ENCODE data around the gene NONO. TPM values are rescaled to one million over a fixed set of nuclear protein-coding genes. Genes with fewer than 3 reads are reported as not detected.

The NONO gene
- 100 to 1,000 TPM; 438 to 466 TPM for total RNA-seq

- ATAC-seq (ENCODE audit: low read depth): peak; percentile 85
- POLR2A ChIA-PET: interaction anchor here (0.6 to 2.4 kb wide), 20 partner anchors 9 to 338 kb away, joined by 3 to 43 read pairs (median 5); partner anchors contain the start of genes CXCR3, IL2RG, OGT and SNX12
- no peaks in the 10 kb centered on the region for H3K27me3 Mint-ChIP-seq
- peak; percentile 75 for DNase-seq
- peak within 1 kb of the TSS; percentile 99 for H3K27ac Mint-ChIP-seq
- H3K9me3 Mint-ChIP-seq: no peaks in the 10 kb centered on the region
- peaks cover 18% of the 10 kb centered on the region for H3K4me1 Mint-ChIP-seq
- peak within 1 kb of the TSS; percentile 93 for H3K4me3 Mint-ChIP-seq
- peaks cover 8% of the 10 kb centered on the region for H3K36me3 Mint-ChIP-seq
These were observed at the start of gene NONO for GRCh38 chrX:71283403-71284143. Gene NONO (plus strand): TSS chrX:71283635. CDS start chrX:71290638, 7,003 bp downstream.

- no peak for DNase-seq
- Mint-ChIP-seq H3K27me3 (peaks cover 2% of the 10 kb centered on the region), H3K9me3 (no peaks in the 10 kb centered on the region), H3K4me3 (no peak overlapping the region), H3K4me1 (peaks cover 2% of the 10 kb centered on the region), H3K27ac (no peak overlapping the region), H3K36me3 (peaks cover 9% of the 10 kb centered on the region)
- ATAC-seq (ENCODE audit: low read depth): no peak
- POLR2A ChIA-PET: no interaction called here
These were observed 48.0 kb upstream of the NONO start for GRCh38 chrX:71235482-71235881.

GRCh38 chrX:71236836-71237235, 46.6 kb upstream of the NONO start:
- POLR2A ChIA-PET: no interaction called here
- ATAC-seq (ENCODE audit: low read depth): no peak
- peaks cover 13% of the 10 kb centered on the region for H3K36me3 Mint-ChIP-seq
- H3K9me3 Mint-ChIP-seq: no peaks in the 10 kb centered on the region
- H3K4me3 Mint-ChIP-seq: no peak overlapping the region
- no peak overlapping the region for H3K27ac Mint-ChIP-seq
- DNase-seq: no peak
- H3K27me3 Mint-ChIP-seq: no peaks in the 10 kb centered on the region
- H3K4me1 Mint-ChIP-seq: peaks cover 2% of the 10 kb centered on the region

- no peaks in the 10 kb centered on the region for H3K27me3 Mint-ChIP-seq
- DNase-seq: no peak
- H3K4me1 Mint-ChIP-seq: peaks cover 2% of the 10 kb centered on the region
- no peak overlapping the region for H3K4me3 Mint-ChIP-seq
- no peak for ATAC-seq (ENCODE audit: low read depth)
- POLR2A ChIA-PET: no interaction called here
- H3K9me3 Mint-ChIP-seq: no peaks in the 10 kb centered on the region
- H3K36me3 Mint-ChIP-seq: peaks cover 18% of the 10 kb centered on the region
- no peak overlapping the region for H3K27ac Mint-ChIP-seq
These were observed 43.7 kb upstream of the NONO start for GRCh38 chrX:71239781-71240180.

GRCh38 chrX:71241301-71241700, 42.1 kb upstream of the NONO start:
- DNase-seq: no peak
- Mint-ChIP-seq H3K9me3 (no peaks in the 10 kb centered on the region), H3K27ac (no peak overlapping the region), H3K36me3 (peaks cover 25% of the 10 kb centered on the region), H3K27me3 (no peaks in the 10 kb centered on the region), H3K4me1 (no peaks in the 10 kb centered on the region), H3K4me3 (no peak overlapping the region)
- POLR2A ChIA-PET: no interaction called here
- no peak for ATAC-seq (ENCODE audit: low read depth)

GRCh38 chrX:71244359-71245128, 38.9 kb upstream of the NONO start:
- no peak overlapping the region for H3K4me3 Mint-ChIP-seq
- H3K36me3 Mint-ChIP-seq: peaks cover 23% of the 10 kb centered on the region
- POLR2A ChIA-PET: no interaction called here
- no peaks in the 10 kb centered on the region for H3K4me1 Mint-ChIP-seq
- no peak overlapping the region for H3K27ac Mint-ChIP-seq
- H3K27me3 Mint-ChIP-seq: no peaks in the 10 kb centered on the region
- no peaks in the 10 kb centered on the region for H3K9me3 Mint-ChIP-seq
- no peak for DNase-seq
- ATAC-seq (ENCODE audit: low read depth): no peak

- no peaks in the 10 kb centered on the region for H3K27me3 Mint-ChIP-seq
- peaks cover 21% of the 10 kb centered on the region for H3K36me3 Mint-ChIP-seq
- POLR2A ChIA-PET: no interaction called here
- H3K4me1 Mint-ChIP-seq: no peaks in the 10 kb centered on the region
- DNase-seq: no peak
- ATAC-seq (ENCODE audit: low read depth): no peak
- H3K9me3 Mint-ChIP-seq: no peaks in the 10 kb centered on the region
- no peak overlapping the region for H3K27ac Mint-ChIP-seq
- H3K4me3 Mint-ChIP-seq: no peak overlapping the region
These were observed 38.3 kb upstream of the NONO start for GRCh38 chrX:71245159-71245558.

- no peak overlapping the region for H3K4me3 Mint-ChIP-seq
- H3K27ac Mint-ChIP-seq: peak overlapping the region; percentile 46
- H3K27me3 Mint-ChIP-seq: no peaks in the 10 kb centered on the region
- DNase-seq: no peak
- POLR2A ChIA-PET: interaction anchor here (0.9 kb wide), 1 partner anchor 25 kb away, joined by 7 read pairs; no protein-coding TSS in a partner anchor
- no peaks in the 10 kb centered on the region for H3K9me3 Mint-ChIP-seq
- peaks cover 17% of the 10 kb centered on the region for H3K4me1 Mint-ChIP-seq
- no peak for ATAC-seq (ENCODE audit: low read depth)
- H3K36me3 Mint-ChIP-seq: peaks cover 4% of the 10 kb centered on the region
These were observed 32.6 kb upstream of the NONO start for GRCh38 chrX:71250841-71251240.

- ATAC-seq (ENCODE audit: low read depth) (no peak), DNase-seq (no peak)
- Mint-ChIP-seq H3K27ac (peak overlapping the region; percentile 58), H3K4me1 (peaks cover 18% of the 10 kb centered on the region), H3K9me3 (no peaks in the 10 kb centered on the region), H3K27me3 (no peaks in the 10 kb centered on the region), H3K36me3 (peaks cover 4% of the 10 kb centered on the region), H3K4me3 (peak overlapping the region; percentile 78)
- POLR2A ChIA-PET: interaction anchor here (0.9 to 1.2 kb wide), 2 partner anchors 25 to 55 kb away, joined by 4 to 7 read pairs; no protein-coding TSS in a partner anchor
These were observed 31.9 kb upstream of the NONO start for GRCh38 chrX:71251466-71251973.

- DNase-seq: no peak
- H3K27ac Mint-ChIP-seq: peak overlapping the region; percentile 36
- H3K4me3 Mint-ChIP-seq: peak overlapping the region; percentile 78
- no peaks in the 10 kb centered on the region for H3K9me3 Mint-ChIP-seq
- ATAC-seq (ENCODE audit: low read depth): no peak
- H3K36me3 Mint-ChIP-seq: peaks cover 4% of the 10 kb centered on the region
- no peaks in the 10 kb centered on the region for H3K27me3 Mint-ChIP-seq
- POLR2A ChIA-PET: interaction anchor here (1.2 to 5.1 kb wide), 3 partner anchors 32 to 114 kb away, joined by 3 to 43 read pairs (median 4); partner anchors contain the start of genes NONO and TAF1
- H3K4me1 Mint-ChIP-seq: peaks cover 18% of the 10 kb centered on the region
These were observed 31.2 kb upstream of the NONO start for GRCh38 chrX:71252221-71252620.

GRCh38 chrX:71253253-71254091, 30.0 kb upstream of the NONO start:
- POLR2A ChIA-PET: interaction anchor here (1.1 to 5.1 kb wide), 6 partner anchors 30 to 280 kb away, joined by 3 to 43 read pairs (median 9); partner anchors contain the start of genes NONO, OGT and TAF1
- Mint-ChIP-seq H3K4me3 (peak overlapping the region; percentile 90), H3K27me3 (no peaks in the 10 kb centered on the region), H3K4me1 (peaks cover 18% of the 10 kb centered on the region), H3K9me3 (no peaks in the 10 kb centered on the region), H3K36me3 (peaks cover 4% of the 10 kb centered on the region), H3K27ac (peak overlapping the region; percentile 94)
- DNase-seq: peak; percentile 49
- ATAC-seq (ENCODE audit: low read depth): no peak

GRCh38 chrX:71254092-71254963, 29.1 kb upstream of the NONO start, which contains the start of gene ZMYM3:
Gene ZMYM3 (minus strand): TSS chrX:71254140. CDS start chrX:71253255, 885 bp downstream.
- ATAC-seq (ENCODE audit: low read depth) (peak; percentile 90), DNase-seq (peak; percentile 79)
- H3K27ac Mint-ChIP-seq: peak within 1 kb of the TSS; percentile 94
- no peaks in the 10 kb centered on the region for H3K9me3 Mint-ChIP-seq
- peaks cover 2% of the 10 kb centered on the region for H3K36me3 Mint-ChIP-seq
- H3K4me3 Mint-ChIP-seq: peak within 1 kb of the TSS; percentile 90
- H3K27me3 Mint-ChIP-seq: no peaks in the 10 kb centered on the region
- peaks cover 18% of the 10 kb centered on the region for H3K4me1 Mint-ChIP-seq
- POLR2A ChIA-PET: interaction anchor here (0.5 to 5.1 kb wide), 8 partner anchors 30 to 779 kb away, joined by 3 to 43 read pairs (median 6); partner anchors contain the start of genes NONO, OGT and TAF1
